NCI-H128 (cell line): ENCODE measurements around the gene FEM1A.
"Not testable (repeated sequence)": the region's sequence is repeated elsewhere in the genome, so short reads cannot be mapped to it uniquely, and the experiment has no call there.

Experiments used
- DNase-seq: peaks from one replicate; lab custom pipeline; 2025; ENCODE audit not compliant: unreplicated experiment; lab: John Stamatoyannopoulos, UW

Gene FEM1A

GRCh38 chr19:4845975-4846374, 54.4 kb downstream of the FEM1A start:
- not testable (repeated sequence) for DNase-seq

GRCh38 chr19:4847190-4847973, 55.8 kb downstream of the FEM1A start:
- no peak for DNase-seq

GRCh38 chr19:4849019-4849418, 57.5 kb downstream of the FEM1A start:
- DNase-seq: no peak
